ENCODE results near the gene FAF2.

- TF ChIP-seq, protein P1, sequence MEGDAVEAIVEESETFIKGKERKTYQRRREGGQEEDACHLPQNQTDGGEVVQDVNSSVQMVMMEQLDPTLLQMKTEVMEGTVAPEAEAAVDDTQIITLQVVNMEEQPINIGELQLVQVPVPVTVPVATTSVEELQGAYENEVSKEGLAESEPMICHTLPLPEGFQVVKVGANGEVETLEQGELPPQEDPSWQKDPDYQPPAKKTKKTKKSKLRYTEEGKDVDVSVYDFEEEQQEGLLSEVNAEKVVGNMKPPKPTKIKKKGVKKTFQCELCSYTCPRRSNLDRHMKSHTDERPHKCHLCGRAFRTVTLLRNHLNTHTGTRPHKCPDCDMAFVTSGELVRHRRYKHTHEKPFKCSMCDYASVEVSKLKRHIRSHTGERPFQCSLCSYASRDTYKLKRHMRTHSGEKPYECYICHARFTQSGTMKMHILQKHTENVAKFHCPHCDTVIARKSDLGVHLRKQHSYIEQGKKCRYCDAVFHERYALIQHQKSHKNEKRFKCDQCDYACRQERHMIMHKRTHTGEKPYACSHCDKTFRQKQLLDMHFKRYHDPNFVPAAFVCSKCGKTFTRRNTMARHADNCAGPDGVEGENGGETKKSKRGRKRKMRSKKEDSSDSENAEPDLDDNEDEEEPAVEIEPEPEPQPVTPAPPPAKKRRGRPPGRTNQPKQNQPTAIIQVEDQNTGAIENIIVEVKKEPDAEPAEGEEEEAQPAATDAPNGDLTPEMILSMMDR (IDR thresholded peaks at IDR 0.05) = no peak
- no peak for TF ChIP-seq POLR2A (IDR thresholded peaks at IDR 0.05)
These were observed 23.0 kb upstream of the FAF2 start for GRCh38 chr5:176425138-176425537.

All from adrenal gland (tissue), 5 donors.